GM12801 (cell line): ENCODE results near the gene ART3.

Experiments used
- CTCF ChIP-seq: IDR thresholded peaks from one replicate; pipeline ENCODE4 v1.5.1; 2011; ENCODE audit warnings: control low read depth; ENCODE audit not compliant: insufficient read length; ENCODE audit errors: extremely low read depth

The ART3 gene

DNA sequence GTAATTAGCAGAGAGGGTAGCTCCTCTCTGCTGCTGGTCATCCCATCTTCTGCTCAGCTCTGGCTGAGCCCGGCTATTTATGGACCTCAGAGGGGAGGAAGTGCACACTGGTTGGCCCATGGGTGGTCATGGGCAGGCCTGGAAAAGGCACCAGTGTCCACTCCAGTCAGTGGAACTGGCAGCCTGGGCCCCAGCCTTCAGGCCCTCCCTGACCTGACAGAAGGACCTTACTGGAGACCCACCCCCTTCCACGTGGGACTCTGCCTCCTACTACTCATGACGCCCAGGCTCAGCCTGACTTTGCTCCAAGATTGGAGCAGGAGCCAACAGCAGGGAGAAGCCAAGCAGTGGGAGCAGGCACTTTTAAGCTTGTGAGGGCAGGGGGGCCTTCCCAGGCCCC is 8.0 kb upstream of the ART3 start:
- TF ChIP-seq CTCF = no peak

DNA sequence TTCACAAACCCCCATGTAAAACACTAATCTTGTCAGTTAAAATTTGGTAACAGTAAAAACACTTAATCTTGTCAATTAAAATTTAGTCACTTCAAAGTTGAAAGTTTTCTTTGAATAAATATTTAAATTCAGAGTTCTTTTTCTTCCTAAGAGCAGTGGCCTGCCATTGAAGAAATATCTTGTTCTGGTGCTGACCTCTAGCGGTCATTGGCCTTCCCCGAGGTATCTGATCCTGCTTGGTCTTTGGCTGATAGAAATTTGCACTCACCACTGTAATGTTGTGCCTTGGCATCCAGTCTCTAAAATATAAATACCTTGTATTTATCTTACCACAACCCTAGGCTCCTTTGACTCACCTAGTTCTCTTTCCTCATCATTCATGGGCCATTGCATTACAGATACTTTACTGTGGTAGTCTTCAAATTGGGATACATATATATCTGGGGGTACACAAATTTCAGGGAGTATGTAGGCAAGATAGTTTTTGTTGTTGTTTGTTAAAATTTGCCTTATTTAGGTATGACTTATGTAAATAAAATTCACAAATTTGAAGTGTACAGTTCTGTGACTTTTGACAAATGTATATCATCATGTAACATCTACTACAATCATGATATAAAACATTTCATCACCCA is 6.7 kb upstream of the ART3 start:
- TF ChIP-seq CTCF = peak; percentile 11

GRCh38 chr4:76072760-76073159 is 1.7 kb upstream of the ART3 start:
- TF ChIP-seq CTCF = no peak

- no peak for TF ChIP-seq CTCF
Measured at GRCh38 chr4:76074993-76075600, 588 bp downstream of the ART3 start.

DNA sequence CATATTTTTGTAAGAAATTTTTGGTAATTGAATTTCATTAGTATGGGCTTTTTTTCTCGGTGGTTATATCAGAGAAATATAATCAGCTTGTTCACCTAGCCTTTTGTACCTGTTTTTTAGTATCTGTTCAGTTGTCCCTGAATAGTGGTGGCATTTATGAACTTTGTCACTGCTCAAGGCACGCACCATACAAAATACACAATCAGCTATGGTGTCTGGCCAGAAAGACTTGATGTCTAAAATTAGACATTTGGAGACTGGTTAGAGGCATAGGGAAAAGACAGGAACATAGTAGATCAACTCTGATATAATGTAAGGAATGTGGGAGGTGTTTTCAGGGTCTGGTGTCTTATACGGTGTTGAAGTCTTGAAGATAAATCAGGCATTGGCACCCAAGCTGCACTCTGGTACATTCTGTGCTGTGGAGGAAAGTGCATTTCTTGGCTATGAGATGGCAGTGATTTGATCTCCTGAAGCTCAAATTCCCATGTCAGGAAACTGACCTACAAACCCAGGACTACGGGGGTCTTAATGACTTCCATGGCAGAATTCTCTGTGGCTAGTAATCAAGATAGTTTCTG is 3.6 kb downstream of the ART3 start:
- TF ChIP-seq CTCF = no peak

DNA sequence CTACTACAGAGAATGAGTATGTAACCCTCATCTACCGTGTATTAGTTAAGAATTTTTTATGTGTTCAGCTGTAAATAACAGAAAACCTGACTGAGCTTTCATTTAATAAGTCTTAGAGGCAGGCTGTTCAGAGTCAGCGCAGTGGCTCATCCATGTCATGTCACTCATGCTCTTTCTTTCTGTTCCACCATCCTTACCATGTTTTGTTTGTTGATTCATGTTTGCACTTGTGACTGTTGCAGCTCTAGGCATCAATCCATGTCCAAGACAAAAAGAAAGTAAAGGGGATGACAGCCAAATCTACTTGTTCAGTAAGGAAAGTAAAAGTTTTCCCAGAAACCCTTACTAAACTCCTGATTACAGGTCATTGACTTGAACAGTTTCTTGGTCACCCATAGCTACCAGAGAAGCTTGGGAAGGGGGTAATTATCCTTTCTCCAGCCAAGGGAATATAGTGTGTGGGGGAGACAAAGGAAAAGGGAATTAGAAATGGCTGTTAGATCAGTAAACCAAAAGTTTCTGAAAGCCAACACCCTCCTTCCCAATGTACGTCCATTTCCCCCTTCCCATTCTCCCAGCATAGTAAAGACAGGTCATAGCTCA is 9.0 kb downstream of the ART3 start:
- no peak for TF ChIP-seq CTCF

DNA sequence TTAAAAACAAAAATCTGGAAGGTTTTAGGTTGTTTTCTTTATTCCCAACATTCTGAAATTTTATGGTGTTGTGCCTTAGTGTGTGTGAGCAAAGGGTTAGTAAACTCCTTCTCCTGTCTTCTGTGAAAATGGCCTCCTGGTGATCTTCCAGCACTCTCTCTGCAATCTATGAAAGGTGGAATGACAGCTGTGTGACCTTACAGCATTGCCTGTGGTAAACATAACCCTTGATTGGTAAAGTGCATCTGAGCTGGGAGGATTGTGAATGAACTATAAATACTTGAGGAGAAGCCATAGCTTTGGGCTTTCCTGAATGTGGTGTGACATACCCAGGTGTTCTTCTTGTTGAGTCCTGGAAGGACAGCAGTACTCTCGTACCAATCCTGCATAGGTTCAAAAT is 10.0 kb downstream of the ART3 start:
- no peak for TF ChIP-seq CTCF
